A673 (cell line): ENCODE results near the gene PCK1. TPM values are rescaled to one million over a fixed set of nuclear protein-coding genes. Genes with fewer than 3 reads are reported as not detected.

ENCODE experiments used
- BruUV-seq: library from RNA; stranded (reverse); fragments of 400-500 nt; replicated peaks from 2 replicates; lab custom pipeline; 2021; lab: Mats Ljungman, UMichigan
- CTCF ChIA-PET: fragments of 300-600 bp; sonication (Branson Sonifier 250); formaldehyde crosslinking; loops from one replicate; lab custom pipeline; 2022; ENCODE audit warnings: antibody characterized with exemption; lab: Charles Lee
- POLR2A ChIA-PET: fragments of 300-600 bp; sonication (Branson Sonifier 250); formaldehyde crosslinking; loops from one replicate; lab custom pipeline; 2022; ENCODE audit warnings: antibody characterized with exemption; ENCODE audit not compliant: low non-redundant PET; lab: Charles Lee
- DNase-seq: peaks from one replicate; pipeline ENCODE4 v3.0.0-alpha.2; 2015; ENCODE audit warnings: low spot score
- H3K27ac ChIP-seq: fragments of 200-600 bp; sonication (generic); 2 replicates; pipeline ENCODE4 v1.5.1; 2016; ENCODE audit warnings: mixed run types, low read depth, mild to moderate bottlenecking, mixed read lengths, antibody characterized with exemption, low read length; ENCODE audit not compliant: poor library complexity, severe bottlenecking
- H3K27me3 ChIP-seq: fragments of 200-600 bp; sonication (generic); replicated peaks from 2 replicates; pipeline ENCODE4 v1.6.1; 2017; ENCODE audit warnings: mixed run types, low read depth, mild to moderate bottlenecking, mixed read lengths, antibody characterized with exemption, low read length; ENCODE audit not compliant: insufficient read depth, poor library complexity
- H3K36me3 ChIP-seq: fragments of 200-600 bp; sonication (generic); 2 replicates; pipeline ENCODE4 v1.6.1; 2016; ENCODE audit warnings: mixed run types, mild to moderate bottlenecking, mixed read lengths, antibody characterized with exemption, low read length; ENCODE audit not compliant: insufficient read depth, poor library complexity, severe bottlenecking
- H3K4me1 ChIP-seq: fragments of 200-600 bp; sonication (generic); 2 replicates; pipeline ENCODE4 v1.6.1; 2017; ENCODE audit warnings: mixed run types, mild to moderate bottlenecking, mixed read lengths, antibody characterized with exemption, low read length; ENCODE audit not compliant: insufficient read depth, poor library complexity, severe bottlenecking
- H3K4me3 ChIP-seq: fragments of 200-600 bp; sonication (generic); 2 replicates; pipeline ENCODE4 v1.5.1; 2016; ENCODE audit warnings: low read depth, mixed run types, mild to moderate bottlenecking, mixed read lengths, low read length; ENCODE audit not compliant: poor library complexity, severe bottlenecking
- H3K9me3 ChIP-seq: fragments of 200-600 bp; sonication (generic); 2 replicates; pipeline ENCODE4 v1.6.1; 2016; ENCODE audit warnings: mixed run types, low read depth, mild to moderate bottlenecking, mixed read lengths, antibody characterized with exemption, low read length; ENCODE audit not compliant: poor library complexity, severe bottlenecking
- EZH2 ChIP-seq: fragments of 200-600 bp; sonication (generic); IDR thresholded peaks from 2 replicates; pipeline ENCODE4 v1.6.1; 2017; ENCODE audit warnings: borderline replicate concordance, low read depth, mild to moderate bottlenecking, mixed read lengths, antibody characterized with exemption, low read length; ENCODE audit not compliant: poor library complexity, severe bottlenecking
- intact Hi-C: fragments of 100-400 bp; cut with micrococcal nuclease; formaldehyde crosslinking; loops from one replicate; pipeline ENCODE4 v1.10.0; 2022; ENCODE audit not compliant: unreplicated experiment
- total RNA-seq: library from RNA; stranded (reverse); gene quantifications from 2 replicates; pipeline ENCODE4 v1.2.3, GENCODE V29; 2021
- TF ChIP-seq, protein P1 (sequence below): fragments of 300-800, 200-600 bp; sonication (generic); conservative IDR thresholded peaks from 2 replicates; pipeline ENCODE4 v1.5.1; 2017; ENCODE audit warnings: low read depth, mild to moderate bottlenecking, antibody characterized with exemption, low read length, moderate library complexity, mixed read lengths

Gene PCK1
- total RNA-seq, 1 experiment from 2014 or later = not detected

DNA sequence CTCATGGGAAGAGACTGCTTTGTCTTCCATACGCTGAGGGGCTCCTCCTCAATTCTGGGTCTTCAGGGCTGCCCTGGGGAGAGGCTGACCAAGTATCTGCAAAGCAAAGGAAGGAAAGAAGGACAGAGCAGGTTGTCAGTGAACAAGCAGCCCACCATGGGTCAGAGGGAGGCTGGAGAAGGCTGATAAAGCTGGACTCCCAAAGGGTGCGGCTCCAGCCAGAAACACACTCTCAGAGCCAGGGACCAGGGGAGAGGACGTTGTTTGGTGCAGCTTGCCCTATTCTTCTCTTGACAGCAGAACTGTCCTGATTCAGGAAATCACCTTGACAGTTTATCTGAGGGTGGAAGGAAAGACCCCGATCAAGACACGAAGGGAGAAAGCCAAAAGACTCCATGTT lies 25.6 kb upstream of the PCK1 start:
- no peaks in the 10 kb centered on the region for H3K9me3 ChIP-seq
- H3K4me1 ChIP-seq = no peaks in the 10 kb centered on the region
- TF ChIP-seq, protein P1, sequence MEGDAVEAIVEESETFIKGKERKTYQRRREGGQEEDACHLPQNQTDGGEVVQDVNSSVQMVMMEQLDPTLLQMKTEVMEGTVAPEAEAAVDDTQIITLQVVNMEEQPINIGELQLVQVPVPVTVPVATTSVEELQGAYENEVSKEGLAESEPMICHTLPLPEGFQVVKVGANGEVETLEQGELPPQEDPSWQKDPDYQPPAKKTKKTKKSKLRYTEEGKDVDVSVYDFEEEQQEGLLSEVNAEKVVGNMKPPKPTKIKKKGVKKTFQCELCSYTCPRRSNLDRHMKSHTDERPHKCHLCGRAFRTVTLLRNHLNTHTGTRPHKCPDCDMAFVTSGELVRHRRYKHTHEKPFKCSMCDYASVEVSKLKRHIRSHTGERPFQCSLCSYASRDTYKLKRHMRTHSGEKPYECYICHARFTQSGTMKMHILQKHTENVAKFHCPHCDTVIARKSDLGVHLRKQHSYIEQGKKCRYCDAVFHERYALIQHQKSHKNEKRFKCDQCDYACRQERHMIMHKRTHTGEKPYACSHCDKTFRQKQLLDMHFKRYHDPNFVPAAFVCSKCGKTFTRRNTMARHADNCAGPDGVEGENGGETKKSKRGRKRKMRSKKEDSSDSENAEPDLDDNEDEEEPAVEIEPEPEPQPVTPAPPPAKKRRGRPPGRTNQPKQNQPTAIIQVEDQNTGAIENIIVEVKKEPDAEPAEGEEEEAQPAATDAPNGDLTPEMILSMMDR = no peak
- TF ChIP-seq EZH2 = no peak
- no TSS peak for BruUV-seq
- no peak for DNase-seq
- no peak overlapping the region for H3K27ac ChIP-seq
- ChIA-PET CTCF (no interaction called here), POLR2A (no interaction called here)
- no peaks in the 10 kb centered on the region for H3K36me3 ChIP-seq
- no peak overlapping the region for H3K4me3 ChIP-seq
- intact Hi-C loops = no loop called here
- H3K27me3 ChIP-seq = peaks cover 7% of the 10 kb centered on the region

DNA sequence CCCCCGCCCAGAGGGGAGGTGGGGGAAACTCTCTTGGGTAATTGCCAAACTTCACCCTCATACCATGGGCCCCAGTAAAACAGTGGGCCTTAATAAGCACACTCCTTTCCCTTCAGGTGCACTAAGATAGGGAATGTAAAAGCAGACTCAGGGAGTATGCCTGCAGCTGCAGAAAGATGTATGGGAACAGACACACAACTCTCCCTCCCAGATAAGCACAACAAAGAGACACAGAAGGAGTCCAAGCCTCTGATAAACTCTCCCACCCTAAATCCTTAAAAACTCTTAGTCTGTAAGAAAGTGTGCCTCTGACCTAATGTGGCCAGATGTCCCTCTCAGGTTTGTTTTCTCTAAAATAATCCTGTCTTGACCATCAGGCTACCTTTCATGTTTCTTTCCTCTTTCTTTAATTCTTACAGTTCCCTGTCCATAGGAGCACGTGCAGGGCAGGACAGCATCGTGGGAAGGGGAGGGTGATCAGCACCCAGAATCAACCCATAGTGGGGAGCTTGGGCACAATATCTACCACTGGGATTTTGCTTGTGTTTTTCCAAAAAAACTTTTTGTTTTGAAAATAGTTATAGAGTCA lies 24.7 kb upstream of the PCK1 start:
- DNase-seq = no peak
- Histone ChIP-seq H3K4me3 (no peak overlapping the region), H3K9me3 (no peaks in the 10 kb centered on the region), H3K27me3 (peaks cover 7% of the 10 kb centered on the region), H3K36me3 (no peaks in the 10 kb centered on the region), H3K27ac (no peak overlapping the region), H3K4me1 (no peaks in the 10 kb centered on the region)
- no TSS peak for BruUV-seq
- TF ChIP-seq, protein P1 = no peak
- TF ChIP-seq EZH2 = no peak
- CTCF ChIA-PET = no interaction called here
- intact Hi-C loops = no loop called here
- POLR2A ChIA-PET = no interaction called here

DNA sequence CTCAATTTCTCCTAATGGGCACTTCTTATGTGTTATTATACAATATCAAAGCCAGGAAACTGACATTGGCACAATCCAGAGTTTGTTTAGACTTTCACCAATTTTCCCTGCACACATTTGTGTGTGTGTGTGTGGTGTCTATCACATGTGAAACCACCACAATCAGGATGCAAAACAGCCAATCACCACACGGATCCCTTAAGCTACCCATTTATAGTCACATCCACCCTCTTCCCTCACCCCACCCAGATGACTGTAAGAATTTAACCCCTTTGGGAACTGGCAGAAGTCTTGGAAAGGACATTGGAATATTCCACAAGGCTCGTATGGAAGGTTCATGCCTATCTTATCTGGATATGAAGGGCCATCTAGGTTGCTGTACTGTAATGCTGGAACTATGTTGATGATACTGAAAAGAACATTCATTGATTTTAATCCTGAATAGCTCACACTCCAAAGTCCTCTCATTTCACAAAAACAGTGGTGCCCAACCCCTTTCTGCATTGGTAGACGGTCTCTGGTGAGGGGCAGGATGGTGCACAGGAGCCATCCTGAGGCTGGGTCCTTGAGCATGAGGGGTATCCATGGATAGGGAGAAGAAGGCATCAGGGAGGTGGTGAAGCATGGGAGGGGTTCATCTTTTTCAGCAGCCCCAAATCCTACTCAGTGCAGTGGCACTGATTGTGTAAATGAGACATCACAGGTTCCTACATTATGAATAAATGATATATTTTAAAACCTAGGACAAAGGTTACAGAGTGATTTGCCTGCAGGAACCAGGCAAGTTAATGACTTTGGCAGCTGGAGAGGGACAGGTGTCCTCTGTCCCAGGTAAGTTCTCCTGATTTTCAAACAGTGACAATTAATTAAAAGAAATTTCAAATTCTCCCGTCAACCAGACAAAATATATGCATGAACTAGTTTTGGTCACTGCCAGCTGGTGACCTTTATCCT lies 23.9 kb upstream of the PCK1 start:
- Histone ChIP-seq H3K27ac (no peak overlapping the region), H3K4me3 (no peak overlapping the region), H3K9me3 (no peaks in the 10 kb centered on the region), H3K4me1 (no peaks in the 10 kb centered on the region), H3K36me3 (no peaks in the 10 kb centered on the region), H3K27me3 (peaks cover 7% of the 10 kb centered on the region)
- ChIA-PET POLR2A (no interaction called here), CTCF (no interaction called here)
- no peak for DNase-seq
- TF ChIP-seq, protein P1 = no peak
- TF ChIP-seq EZH2 = no peak
- BruUV-seq = no TSS peak
- intact Hi-C loops = no loop called here
